ENCODE results near the gene MFRP.

MFRP gene

GRCh38 chr11:119316729-119317591, 29.5 kb downstream of the MFRP start, which contains the start of gene MCAM:
MCAM (minus strand) TSS chr11:119317130; CDS start chr11:119317101, 29 bp downstream.
- H3K4me3 ChIP-seq (ENCODE audit: low read depth, low read length) = peak within 1 kb of the TSS; percentile 50
- TF ChIP-seq MYC (IDR thresholded peaks at IDR 0.05; ENCODE audit: low read depth, low read length) = no peak; the same call in 1 of the 2 replicates
- TF ChIP-seq POLR2A (IDR thresholded peaks at IDR 0.05; ENCODE audit: extremely low read depth, insufficient read length) = peak; percentile 74
- peak; percentile 93 for DNase-seq (ENCODE audit: low read depth)

- no peak for DNase-seq (ENCODE audit: low read depth)
- peak overlapping the region; percentile 50 for H3K4me3 ChIP-seq (ENCODE audit: low read depth, low read length)
- TF ChIP-seq MAX (IDR thresholded peaks at IDR 0.05; ENCODE audit: low read depth, low read length) (no peak), MYC (IDR thresholded peaks at IDR 0.05; ENCODE audit: low read depth, low read length) (no peak), POLR2A (IDR thresholded peaks at IDR 0.05; ENCODE audit: extremely low read depth, insufficient read length) (no peak), CTCF (IDR thresholded peaks at IDR 0.05; ENCODE audit: low read depth, low read length) (no peak)
These were observed 30.3 kb downstream of the MFRP start for GRCh38 chr11:119316016-119316728.

GRCh38 chr11:119315131-119316015, 31.1 kb downstream of the MFRP start:
- H3K4me3 ChIP-seq (ENCODE audit: low read depth, low read length) = no peak overlapping the region
- TF ChIP-seq POLR2A (IDR thresholded peaks at IDR 0.05; ENCODE audit: extremely low read depth, insufficient read length) (no peak), MYC (IDR thresholded peaks at IDR 0.05; ENCODE audit: low read depth, low read length) (no peak), MAX (IDR thresholded peaks at IDR 0.05; ENCODE audit: low read depth, low read length) (no peak), CTCF (IDR thresholded peaks at IDR 0.05; ENCODE audit: low read depth, low read length) (no peak)
- no peak for DNase-seq (ENCODE audit: low read depth)

- DNase-seq (ENCODE audit: low read depth) = no peak
- no peak overlapping the region for H3K4me3 ChIP-seq (ENCODE audit: low read depth, low read length)
- TF ChIP-seq MAX (IDR thresholded peaks at IDR 0.05; ENCODE audit: low read depth, low read length) (no peak), CTCF (IDR thresholded peaks at IDR 0.05; ENCODE audit: low read depth, low read length) (no peak), POLR2A (IDR thresholded peaks at IDR 0.05; ENCODE audit: extremely low read depth, insufficient read length) (no peak), MYC (IDR thresholded peaks at IDR 0.05; ENCODE audit: low read depth, low read length) (no peak)
These were observed 31.8 kb downstream of the MFRP start for GRCh38 chr11:119314726-119315125.

- no peak overlapping the region for H3K4me3 ChIP-seq (ENCODE audit: low read depth, low read length)
- TF ChIP-seq POLR2A (IDR thresholded peaks at IDR 0.05; ENCODE audit: extremely low read depth, insufficient read length) (no peak), CTCF (IDR thresholded peaks at IDR 0.05; ENCODE audit: low read depth, low read length) (no peak), MYC (IDR thresholded peaks at IDR 0.05; ENCODE audit: low read depth, low read length) (no peak), MAX (IDR thresholded peaks at IDR 0.05; ENCODE audit: low read depth, low read length) (no peak)
- DNase-seq (ENCODE audit: low read depth) = no peak
These were observed 35.8 kb downstream of the MFRP start for GRCh38 chr11:119310682-119311052.

Data from NB4 (cell line).